Endothelial cell (in vitro differentiated cells): ENCODE data around the gene TEX50. TPM values are rescaled to one million over a fixed set of nuclear protein-coding genes. Genes with fewer than 3 reads are reported as not detected.

ENCODE experiments used
- DNase-seq: peaks from one replicate; pipeline ENCODE4 v3.0.0; 2021; ENCODE audit warnings: low spot score
- H3K27ac Mint-ChIP-seq: one replicate; pipeline ENCODE4 v1.8.0; 2021; ENCODE audit warnings: mixed read lengths, inconsistent platforms; ENCODE audit not compliant: unreplicated experiment
- H3K27me3 Mint-ChIP-seq: one replicate; pipeline ENCODE4 v1.8.0; 2021; ENCODE audit warnings: mild to moderate bottlenecking, moderate library complexity, mixed read lengths, inconsistent platforms; ENCODE audit not compliant: unreplicated experiment
- H3K36me3 Mint-ChIP-seq: one replicate; pipeline ENCODE4 v1.8.0; 2021; ENCODE audit warnings: mild to moderate bottlenecking, low read depth, mixed read lengths, inconsistent platforms; ENCODE audit not compliant: unreplicated experiment
- H3K4me1 Mint-ChIP-seq: one replicate; pipeline ENCODE4 v1.8.0; 2021; ENCODE audit warnings: mild to moderate bottlenecking, mixed read lengths, inconsistent platforms; ENCODE audit not compliant: unreplicated experiment
- H3K4me3 Mint-ChIP-seq: one replicate; pipeline ENCODE4 v1.8.0; 2021; ENCODE audit warnings: mild to moderate bottlenecking, mixed read lengths, inconsistent platforms; ENCODE audit not compliant: unreplicated experiment
- H3K9me3 Mint-ChIP-seq: one replicate; pipeline ENCODE4 v1.8.0; 2021; ENCODE audit warnings: mixed read lengths, inconsistent platforms; ENCODE audit not compliant: unreplicated experiment
- CTCF ChIP-seq: fragments of 200-600 bp; sonication (generic); IDR thresholded peaks from one replicate; pipeline ENCODE4 v1.5.0; 2021; ENCODE audit warnings: antibody characterized with exemption; ENCODE audit not compliant: unreplicated experiment
- total RNA-seq: library from RNA; stranded (reverse); fragmentation: NEBNext Ultra II Directional; extraction: Animal tissue kit (Norgen Biotek cat#: 25700); gene quantifications from one replicate; pipeline ENCODE4 v1.2.1, GENCODE V29; 2021; ENCODE audit not compliant: unreplicated experiment

The TEX50 gene
- total RNA-seq, 1 donor from 2014 or later = not detected

GRCh38 chr1:173646656-173647055 is 11.5 kb downstream of the TEX50 start:
- H3K9me3 Mint-ChIP-seq = no peaks in the 10 kb centered on the region
- no peaks in the 10 kb centered on the region for H3K4me1 Mint-ChIP-seq
- DNase-seq = no peak
- H3K4me3 Mint-ChIP-seq = no peak overlapping the region
- H3K36me3 Mint-ChIP-seq = peaks cover 3% of the 10 kb centered on the region
- TF ChIP-seq CTCF = no peak
- H3K27me3 Mint-ChIP-seq = peaks cover 1% of the 10 kb centered on the region
- H3K27ac Mint-ChIP-seq = no peak overlapping the region

DNA sequence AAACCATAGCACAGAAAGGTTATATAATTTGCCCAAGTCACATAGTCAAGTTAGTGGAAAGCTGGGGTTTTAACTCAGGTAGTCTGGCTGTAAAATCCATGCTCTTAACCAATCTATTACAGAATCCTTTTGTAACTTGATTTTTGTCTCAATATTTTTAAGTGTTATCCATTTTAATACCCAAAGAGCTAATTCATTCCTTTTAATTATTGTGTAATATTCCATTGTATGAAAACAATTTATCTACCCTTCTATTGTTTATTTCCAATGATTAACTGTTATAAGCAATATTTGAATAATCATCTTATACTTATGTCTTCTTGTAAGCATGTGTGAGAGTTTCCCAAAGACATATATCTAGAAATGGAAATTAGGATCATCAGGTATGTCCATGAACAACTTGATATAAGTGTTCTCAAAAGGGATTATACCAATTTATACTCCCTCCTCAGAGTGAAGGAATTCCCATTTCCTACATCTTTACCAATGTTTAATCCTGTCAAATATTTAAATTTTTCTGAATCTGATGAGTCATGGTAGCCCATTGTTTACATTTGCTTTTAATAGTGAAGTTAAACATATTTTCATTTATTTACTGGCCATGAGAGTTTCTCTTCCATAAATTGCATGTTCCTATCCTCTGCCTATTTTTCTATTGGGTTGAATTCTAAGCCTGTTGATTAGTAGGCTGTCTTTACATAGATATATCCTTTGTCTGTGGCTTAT is 13.9 kb downstream of the TEX50 start:
- Mint-ChIP-seq H3K4me1 (no peaks in the 10 kb centered on the region), H3K27me3 (peaks cover 8% of the 10 kb centered on the region), H3K27ac (no peak overlapping the region), H3K4me3 (no peak overlapping the region), H3K9me3 (peaks cover 5% of the 10 kb centered on the region), H3K36me3 (peaks cover 7% of the 10 kb centered on the region)
- TF ChIP-seq CTCF = no peak
- no peak for DNase-seq

DNA sequence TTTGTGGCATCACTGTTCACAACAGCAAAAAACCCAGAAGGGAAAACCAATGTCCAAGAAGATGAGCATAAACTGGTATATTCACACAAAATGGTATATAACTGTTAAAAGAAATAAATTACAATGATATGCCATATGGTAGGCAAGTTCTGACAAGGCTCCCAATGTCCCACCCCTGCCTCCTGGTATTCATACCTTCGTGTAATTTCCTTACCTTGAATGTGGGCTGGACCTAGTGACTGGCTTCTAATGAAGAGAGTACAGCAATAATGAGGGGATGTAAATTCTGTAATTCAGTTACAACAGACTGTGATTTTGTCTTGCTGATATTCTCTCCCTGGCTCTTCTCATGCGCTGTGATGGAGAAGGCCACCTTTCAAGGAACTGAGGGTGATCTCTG is 25.2 kb downstream of the TEX50 start:
- Mint-ChIP-seq H3K4me1 (no peaks in the 10 kb centered on the region), H3K27ac (no peak overlapping the region), H3K36me3 (peaks cover 8% of the 10 kb centered on the region), H3K4me3 (no peak overlapping the region), H3K27me3 (no peaks in the 10 kb centered on the region), H3K9me3 (no peaks in the 10 kb centered on the region)
- no peak for TF ChIP-seq CTCF
- no peak for DNase-seq

DNA sequence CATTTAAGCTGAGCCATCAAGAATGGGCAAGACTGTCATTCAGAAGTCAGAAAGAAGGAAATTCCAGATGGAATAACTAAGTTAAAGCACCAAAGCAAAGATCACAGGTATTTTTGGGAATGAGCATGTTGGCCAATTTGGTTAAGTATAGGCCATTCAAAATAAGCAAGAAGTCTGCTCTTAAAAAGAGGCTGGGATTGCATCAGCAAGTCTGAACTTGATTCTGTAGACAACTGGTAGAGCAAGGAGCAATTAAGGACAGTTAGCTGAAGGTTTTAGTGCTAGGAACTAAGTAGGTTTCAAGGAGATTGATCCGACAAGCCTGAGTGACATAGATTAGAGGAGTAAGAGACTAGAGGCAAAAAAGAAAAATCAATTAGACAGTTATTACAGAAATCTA is 26.1 kb downstream of the TEX50 start:
- Mint-ChIP-seq H3K9me3 (no peaks in the 10 kb centered on the region), H3K27ac (no peak overlapping the region)

More for the DNA sequence above, 26.1 kb downstream of the TEX50 start:
- DNase-seq = no peak
- no peaks in the 10 kb centered on the region for H3K27me3 Mint-ChIP-seq
- H3K4me1 Mint-ChIP-seq = no peaks in the 10 kb centered on the region
- peaks cover 4% of the 10 kb centered on the region for H3K36me3 Mint-ChIP-seq
- no peak for TF ChIP-seq CTCF
- H3K4me3 Mint-ChIP-seq = no peak overlapping the region
